ENCODE data around the gene MAGIX. TPM values are rescaled to one million over a fixed set of nuclear protein-coding genes. Genes with fewer than 3 reads are reported as not detected.

Gene MAGIX
- total RNA-seq, 4 donors from 2014 or later: 0.69 to 4.6 (median 3.1) TPM

DNA sequence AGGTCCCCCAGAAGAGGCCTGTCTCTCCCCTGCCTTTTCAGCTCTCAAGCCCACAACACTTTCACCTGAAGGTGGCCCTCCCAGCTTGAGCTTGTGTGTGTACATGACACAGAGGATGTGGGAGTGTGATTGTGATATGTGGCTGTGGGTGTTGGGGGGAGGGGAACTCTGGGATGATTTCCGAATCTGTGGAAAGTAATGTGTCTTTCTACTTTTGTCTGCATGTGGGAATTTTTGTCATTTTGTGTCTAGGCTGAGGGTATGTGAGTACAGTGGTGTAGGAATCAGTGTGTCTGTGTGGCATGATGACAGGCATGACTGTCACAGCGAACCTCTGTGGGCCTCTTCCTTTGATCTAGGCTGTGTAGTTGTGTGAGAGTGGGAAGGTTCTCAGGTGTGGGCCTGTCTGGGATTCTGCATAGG, 31.0 kb downstream of the MAGIX start:
- H3K4me1 ChIP-seq: peaks cover 0 to 24% (median 0%) of the 10 kb centered on the region in 3 donors
- TF ChIP-seq POLR2A (IDR thresholded peaks at IDR 0.05): no peak
- TF ChIP-seq, protein P1, sequence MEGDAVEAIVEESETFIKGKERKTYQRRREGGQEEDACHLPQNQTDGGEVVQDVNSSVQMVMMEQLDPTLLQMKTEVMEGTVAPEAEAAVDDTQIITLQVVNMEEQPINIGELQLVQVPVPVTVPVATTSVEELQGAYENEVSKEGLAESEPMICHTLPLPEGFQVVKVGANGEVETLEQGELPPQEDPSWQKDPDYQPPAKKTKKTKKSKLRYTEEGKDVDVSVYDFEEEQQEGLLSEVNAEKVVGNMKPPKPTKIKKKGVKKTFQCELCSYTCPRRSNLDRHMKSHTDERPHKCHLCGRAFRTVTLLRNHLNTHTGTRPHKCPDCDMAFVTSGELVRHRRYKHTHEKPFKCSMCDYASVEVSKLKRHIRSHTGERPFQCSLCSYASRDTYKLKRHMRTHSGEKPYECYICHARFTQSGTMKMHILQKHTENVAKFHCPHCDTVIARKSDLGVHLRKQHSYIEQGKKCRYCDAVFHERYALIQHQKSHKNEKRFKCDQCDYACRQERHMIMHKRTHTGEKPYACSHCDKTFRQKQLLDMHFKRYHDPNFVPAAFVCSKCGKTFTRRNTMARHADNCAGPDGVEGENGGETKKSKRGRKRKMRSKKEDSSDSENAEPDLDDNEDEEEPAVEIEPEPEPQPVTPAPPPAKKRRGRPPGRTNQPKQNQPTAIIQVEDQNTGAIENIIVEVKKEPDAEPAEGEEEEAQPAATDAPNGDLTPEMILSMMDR (IDR thresholded peaks at IDR 0.05): no peak
- no peak for TF ChIP-seq EP300 (IDR thresholded peaks at IDR 0.05)
- no peak for TF ChIP-seq POLR2AphosphoS5 (IDR thresholded peaks at IDR 0.05)
- WGBS, 2 donors (ENCODE audit: low coverage in 1 of 2): no CpG with 5 or more reads among the region's 2 CpGs
- H3K4me3 ChIP-seq: no peak overlapping the region
- ATAC-seq: no peak
- H3K27ac ChIP-seq: no peak overlapping the region
- no peaks in the 10 kb centered on the region for H3K36me3 ChIP-seq
- no peaks in the 10 kb centered on the region for H3K27me3 ChIP-seq
- H3K9me3 ChIP-seq: no peaks in the 10 kb centered on the region

DNA sequence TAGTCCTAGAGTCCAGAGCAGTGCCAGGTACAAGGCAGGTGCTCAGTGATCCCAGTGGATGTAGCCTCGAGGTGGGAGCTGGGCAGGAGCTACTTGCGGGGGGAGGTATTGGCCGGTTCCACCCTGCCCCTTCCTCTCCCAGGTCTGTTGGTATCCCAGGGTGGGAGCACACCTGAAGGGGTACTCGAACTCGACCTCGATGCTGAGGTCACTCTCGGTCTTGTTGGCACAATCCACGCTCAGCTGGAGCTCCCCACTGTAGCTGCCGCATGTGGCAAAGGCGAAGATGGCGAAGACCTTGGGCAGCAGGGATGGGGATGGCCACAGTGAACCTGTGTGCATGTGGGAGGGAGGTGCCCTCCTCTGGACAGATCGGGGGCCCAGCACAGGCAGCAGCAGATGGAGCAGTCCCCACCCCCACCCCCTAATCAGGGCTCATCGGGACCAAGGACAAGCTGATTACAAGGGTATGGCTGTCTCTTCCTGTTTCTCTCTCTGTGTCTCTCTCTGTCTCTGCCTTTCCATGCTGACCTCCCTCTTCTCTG, 35.1 kb downstream of the MAGIX start:
- no peak for TF ChIP-seq POLR2A (IDR thresholded peaks at IDR 0.05)
- TF ChIP-seq POLR2AphosphoS5 (IDR thresholded peaks at IDR 0.05): no peak
- TF ChIP-seq, protein P1 (IDR thresholded peaks at IDR 0.05): no peak
- TF ChIP-seq EP300 (IDR thresholded peaks at IDR 0.05): no peak
- Histone ChIP-seq H3K9me3 (no peaks in the 10 kb centered on the region), H3K27ac (no peak overlapping the region), H3K36me3 (no peaks in the 10 kb centered on the region), H3K4me1 (peaks cover 0 to 15% (median 0%) of the 10 kb centered on the region in 3 donors), H3K27me3 (no peaks in the 10 kb centered on the region), H3K4me3 (no peak overlapping the region)
- 60% methylated on average over 2 of the region's 13 CpGs; no CpG with 5 or more reads in 1 of the 2 donors for WGBS, 2 donors (ENCODE audit: low coverage in 1 of 2)
- no peak for ATAC-seq

DNA sequence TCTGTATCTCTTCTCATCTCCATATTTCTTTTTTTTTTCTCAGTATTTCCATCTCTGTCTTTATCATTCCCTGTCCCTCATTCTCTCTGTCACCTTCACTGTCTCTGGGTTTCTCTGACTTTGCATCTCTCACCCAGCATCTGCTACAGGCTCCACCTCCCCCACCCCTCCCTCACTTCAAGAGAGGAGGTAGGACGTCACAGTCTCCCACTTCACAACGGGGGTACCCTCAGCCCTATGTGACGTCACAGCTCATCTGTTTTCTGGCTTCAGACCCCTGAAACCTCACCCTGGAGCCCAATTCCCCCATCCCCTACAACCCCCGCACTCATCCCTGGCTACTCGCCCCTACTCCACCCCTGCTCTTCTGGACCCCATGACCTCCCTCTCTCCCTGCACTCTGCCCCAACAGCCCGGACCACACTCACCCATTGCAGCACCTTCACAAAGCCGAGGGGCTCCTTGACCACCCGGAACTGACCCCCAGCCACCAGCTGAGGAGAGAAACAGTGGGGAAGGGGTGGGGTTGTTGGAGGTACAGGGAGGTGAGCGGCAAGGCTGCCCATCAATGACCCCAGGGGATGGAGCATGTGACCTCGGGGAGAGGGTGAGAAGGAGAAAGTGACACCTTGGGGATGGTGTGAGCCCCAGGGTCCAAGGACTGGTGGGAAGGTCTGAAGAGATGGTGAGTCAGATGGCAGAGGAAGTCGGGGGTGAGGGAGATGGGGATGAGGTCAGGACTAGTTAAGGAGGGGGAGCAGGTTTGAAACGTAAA, 36.2 kb downstream of the MAGIX start:
- H3K4me3 ChIP-seq: no peak overlapping the region
- peaks cover 0 to 15% (median 0%) of the 10 kb centered on the region in 3 donors for H3K4me1 ChIP-seq
- 3 to 34% methylated on average over 4 to 9 of the region's 12 CpGs for WGBS, 2 donors (ENCODE audit: low coverage in 1 of 2)
- no peaks in the 10 kb centered on the region for H3K9me3 ChIP-seq
- no peak overlapping the region for H3K27ac ChIP-seq
- no peaks in the 10 kb centered on the region for H3K36me3 ChIP-seq
- TF ChIP-seq, protein P1 (IDR thresholded peaks at IDR 0.05): no peak
- TF ChIP-seq POLR2AphosphoS5 (IDR thresholded peaks at IDR 0.05) (no peak), EP300 (IDR thresholded peaks at IDR 0.05) (no peak), POLR2A (IDR thresholded peaks at IDR 0.05) (no peak)
- ATAC-seq: no peak
- H3K27me3 ChIP-seq: no peaks in the 10 kb centered on the region

DNA sequence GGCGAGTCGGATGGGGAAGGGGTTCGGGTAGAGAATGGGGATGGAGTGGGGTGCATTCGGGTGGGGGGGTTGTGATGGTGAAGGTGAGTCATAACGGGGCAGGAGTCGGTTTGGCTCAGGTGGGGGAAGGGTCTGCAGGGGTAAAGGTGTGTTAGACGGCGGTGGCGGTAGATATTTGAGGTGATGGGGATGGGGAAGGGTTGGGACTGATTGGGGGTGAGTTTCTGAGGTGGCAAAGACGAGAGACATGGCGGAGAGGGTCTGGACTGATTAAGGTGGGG, 36.7 kb downstream of the MAGIX start:
- TF ChIP-seq EP300 (IDR thresholded peaks at IDR 0.05) (no peak), POLR2AphosphoS5 (IDR thresholded peaks at IDR 0.05) (no peak), POLR2A (IDR thresholded peaks at IDR 0.05) (no peak)
- TF ChIP-seq, protein P1 (IDR thresholded peaks at IDR 0.05): no peak
- no peak overlapping the region for H3K27ac ChIP-seq
- peaks cover 0 to 15% (median 0%) of the 10 kb centered on the region in 3 donors for H3K4me1 ChIP-seq
- H3K4me3 ChIP-seq: peak overlapping the region in 1 of 2 donors; percentile 48
- H3K9me3 ChIP-seq: no peaks in the 10 kb centered on the region
- H3K36me3 ChIP-seq: no peaks in the 10 kb centered on the region
- 7 to 34% methylated on average over 7 to 10 of the region's 11 CpGs for WGBS, 2 donors (ENCODE audit: low coverage in 1 of 2)
- no peak for ATAC-seq
- H3K27me3 ChIP-seq: no peaks in the 10 kb centered on the region

All from gastroesophageal sphincter (tissue), 4 donors.